NK-92 (cell line): ENCODE data around the gene FBLL1.
"Not testable (repeated sequence)": the region's sequence is repeated elsewhere in the genome, so short reads cannot be mapped to it uniquely, and the experiment has no call there.

Source experiments
- DNase-seq: peaks from one replicate; lab custom pipeline; 2025; ENCODE audit not compliant: unreplicated experiment; lab: John Stamatoyannopoulos, UW

Gene FBLL1

DNA sequence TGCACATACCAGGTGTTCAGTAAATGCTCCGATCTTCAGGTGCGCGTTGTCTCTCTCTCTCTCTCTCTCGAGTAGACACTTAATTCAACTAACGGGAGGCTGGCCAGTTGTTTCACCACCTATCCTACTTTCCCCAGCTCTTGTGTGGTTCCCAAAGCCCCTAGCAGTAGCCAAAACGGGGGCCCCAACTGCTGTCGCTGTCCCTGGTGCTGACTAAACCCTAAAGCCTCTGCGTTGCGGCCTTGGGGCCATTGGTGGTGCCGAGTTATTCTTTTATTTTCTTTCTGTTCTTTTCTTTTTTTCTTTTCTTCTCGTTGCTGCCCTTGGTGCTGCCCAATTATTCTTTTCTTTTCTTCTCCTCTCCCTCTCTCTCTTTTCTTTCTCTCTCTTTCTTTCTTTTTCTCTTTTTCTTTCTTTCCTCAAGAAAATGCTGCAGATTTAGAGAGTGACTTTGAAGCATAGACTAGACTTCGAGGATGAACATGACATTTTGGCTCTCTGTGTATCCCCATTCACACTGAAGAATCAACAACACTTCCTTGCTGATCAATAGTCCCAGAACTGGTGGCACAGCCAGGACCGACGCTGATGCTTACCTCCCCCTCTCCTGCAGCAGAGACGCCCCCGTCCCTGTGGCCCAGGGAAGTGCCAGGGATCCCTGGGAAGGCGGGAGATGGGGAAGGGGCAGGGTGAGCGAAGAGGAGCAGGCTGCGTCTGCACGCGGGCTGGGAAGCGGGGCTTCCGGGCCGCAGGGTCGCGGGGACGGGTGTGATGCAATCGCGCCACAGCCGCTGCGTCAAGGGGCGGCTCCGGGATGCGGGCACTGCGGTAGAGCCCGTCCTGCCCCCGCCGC is at the start of gene FBLL1:
Gene FBLL1, plus strand, starts transcription at position 785 of the 853 bp plus-strand sequence. CDS start 200 bp downstream, outside the sequence.
- no peak for DNase-seq

DNA sequence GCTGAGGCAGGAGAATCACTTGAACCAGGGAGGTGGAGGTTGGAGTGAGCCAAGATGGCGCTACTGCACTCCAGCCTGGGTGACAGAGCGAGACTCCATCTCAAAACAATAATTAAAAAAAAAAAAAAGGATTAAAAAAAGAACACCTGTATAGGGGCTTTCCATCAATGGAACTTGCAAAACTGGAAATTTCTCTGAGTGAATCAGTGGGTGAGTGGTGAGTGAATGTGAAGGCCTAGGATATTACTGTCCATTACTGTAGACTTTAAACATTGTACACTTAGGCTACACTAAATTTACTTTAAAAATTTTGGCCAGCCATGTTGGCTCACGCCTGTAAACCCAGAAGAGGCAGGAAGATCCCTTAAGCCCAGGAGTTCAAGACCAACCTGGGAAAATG is 48.5 kb upstream of the FBLL1 start:
- no peak for DNase-seq

DNA sequence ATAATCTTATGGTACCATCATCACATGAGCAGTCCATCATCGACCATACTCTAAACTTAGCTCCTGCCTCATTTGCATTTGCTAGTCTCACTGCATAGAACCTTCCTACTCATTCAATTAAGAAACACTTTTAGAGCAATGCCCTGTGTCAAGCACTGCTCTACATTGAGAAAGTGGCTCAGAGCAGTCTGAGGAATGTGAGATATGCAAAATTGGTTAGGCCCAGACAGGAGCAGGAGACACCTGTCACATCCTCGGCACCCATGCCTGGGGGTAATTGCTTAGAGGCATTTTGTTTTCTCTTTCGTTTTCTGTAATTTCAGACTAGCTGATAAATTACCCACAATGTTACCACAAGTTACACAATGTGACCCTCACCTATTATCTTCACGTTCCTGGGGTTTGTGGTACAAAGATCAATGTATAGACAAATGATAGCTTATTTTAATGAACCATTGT is 47.7 kb upstream of the FBLL1 start:
- DNase-seq: no peak

DNA sequence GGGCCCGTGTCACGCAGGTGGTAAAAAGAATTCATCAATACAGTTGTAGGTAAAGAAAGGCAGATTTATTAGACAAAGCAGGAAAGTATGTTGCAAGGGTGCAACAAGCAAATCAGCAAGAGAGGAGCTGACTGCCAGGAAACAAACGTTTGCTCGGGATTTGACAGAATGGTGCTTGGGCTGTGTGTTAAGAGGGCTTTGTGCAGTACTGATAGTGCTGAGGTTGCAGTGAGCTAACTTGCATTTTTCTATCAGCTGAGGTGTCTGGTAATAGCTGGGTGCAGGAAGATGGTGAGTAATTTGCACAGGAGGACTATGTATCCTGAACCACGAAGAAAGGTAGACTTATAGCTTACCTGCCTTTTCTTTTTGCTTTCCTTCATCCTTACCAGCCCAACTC is 46.7 kb upstream of the FBLL1 start:
- no peak for DNase-seq

DNA sequence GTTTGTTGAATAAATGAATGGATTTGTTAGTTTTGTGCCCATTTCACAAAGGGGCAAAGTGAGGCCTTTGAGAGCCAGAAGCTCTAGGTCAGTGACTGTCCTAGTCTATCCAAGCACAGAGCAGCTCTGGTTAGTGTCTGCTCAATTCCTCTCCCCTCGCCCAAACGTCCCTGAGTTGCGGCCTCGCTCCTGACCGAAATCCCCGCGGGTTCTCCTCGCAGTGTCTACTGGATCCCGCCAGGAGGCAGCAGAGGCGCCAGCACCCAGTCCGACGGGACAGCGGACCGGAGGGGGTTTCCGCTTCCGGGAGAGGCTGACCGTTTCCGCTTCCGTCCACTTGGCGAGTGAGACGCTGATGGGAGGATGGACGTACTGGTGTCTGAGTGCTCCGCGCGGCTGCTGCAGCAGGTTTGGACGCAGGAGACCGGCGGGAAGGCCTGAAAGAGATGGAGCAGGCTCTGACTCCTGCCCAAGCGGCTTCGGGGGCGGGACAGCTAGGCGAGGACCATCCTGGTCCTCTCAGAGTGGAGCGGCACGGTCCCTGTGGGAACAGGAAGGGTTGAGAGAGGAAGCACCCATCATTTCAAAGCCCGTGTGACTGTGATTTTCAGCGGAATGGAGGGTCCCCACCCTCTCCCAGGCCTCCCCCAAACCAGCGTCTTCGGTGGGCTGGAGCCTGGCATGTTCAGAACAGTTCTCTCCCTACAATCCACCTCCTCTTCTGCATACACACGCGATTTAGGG is 42.8 kb upstream of the FBLL1 start, which contains the start of gene RARS1:
Gene RARS1, plus strand, starts transcription at position 336 of the 744 bp plus-strand sequence. Its CDS starts 28 bp downstream, at position 364.
- peak; percentile 23 for DNase-seq

DNA sequence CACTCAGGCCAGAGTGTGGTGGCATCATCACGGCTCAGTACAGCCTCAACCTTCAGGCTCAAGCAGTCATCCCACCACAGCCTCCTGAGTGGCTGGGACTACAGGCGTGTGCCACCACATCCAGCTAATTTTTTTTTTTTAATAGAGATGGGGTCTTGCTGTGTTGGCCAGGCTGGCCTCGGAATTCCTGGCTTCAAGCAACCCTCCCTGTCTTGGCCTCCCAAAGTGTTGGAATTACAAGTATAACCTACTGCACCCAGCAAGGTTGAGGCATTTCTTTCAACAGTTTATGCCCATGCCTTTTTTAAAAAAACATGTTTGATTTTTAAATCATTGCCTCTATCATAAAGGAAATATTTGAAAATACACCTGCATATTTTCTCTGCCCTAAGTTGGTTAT is 40.0 kb upstream of the FBLL1 start:
- no peak for DNase-seq

DNA sequence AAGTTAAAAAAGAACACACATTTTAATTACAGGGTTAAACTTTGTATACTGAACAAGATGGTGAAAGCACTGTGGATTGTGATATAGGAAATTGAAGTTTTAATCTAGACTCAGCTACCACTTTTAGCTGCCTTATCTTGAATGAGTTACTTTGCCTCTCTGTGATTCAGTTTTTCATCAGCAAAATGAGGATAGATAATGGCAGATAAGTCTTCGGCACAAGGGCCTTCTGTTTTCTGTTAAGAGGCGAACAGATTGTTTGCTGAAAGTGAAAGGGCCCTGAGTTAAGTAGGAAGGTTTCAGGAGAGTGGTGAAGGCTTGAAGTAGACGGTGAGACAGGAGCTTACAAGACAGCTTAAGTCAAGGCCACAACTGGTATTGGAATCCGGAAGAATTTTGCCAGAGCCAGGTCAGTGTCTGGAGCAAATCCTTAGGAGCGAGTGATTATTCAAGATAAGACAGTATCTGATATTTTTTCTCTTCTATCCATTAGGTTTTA is 35.0 kb upstream of the FBLL1 start:
- no peak for DNase-seq

DNA sequence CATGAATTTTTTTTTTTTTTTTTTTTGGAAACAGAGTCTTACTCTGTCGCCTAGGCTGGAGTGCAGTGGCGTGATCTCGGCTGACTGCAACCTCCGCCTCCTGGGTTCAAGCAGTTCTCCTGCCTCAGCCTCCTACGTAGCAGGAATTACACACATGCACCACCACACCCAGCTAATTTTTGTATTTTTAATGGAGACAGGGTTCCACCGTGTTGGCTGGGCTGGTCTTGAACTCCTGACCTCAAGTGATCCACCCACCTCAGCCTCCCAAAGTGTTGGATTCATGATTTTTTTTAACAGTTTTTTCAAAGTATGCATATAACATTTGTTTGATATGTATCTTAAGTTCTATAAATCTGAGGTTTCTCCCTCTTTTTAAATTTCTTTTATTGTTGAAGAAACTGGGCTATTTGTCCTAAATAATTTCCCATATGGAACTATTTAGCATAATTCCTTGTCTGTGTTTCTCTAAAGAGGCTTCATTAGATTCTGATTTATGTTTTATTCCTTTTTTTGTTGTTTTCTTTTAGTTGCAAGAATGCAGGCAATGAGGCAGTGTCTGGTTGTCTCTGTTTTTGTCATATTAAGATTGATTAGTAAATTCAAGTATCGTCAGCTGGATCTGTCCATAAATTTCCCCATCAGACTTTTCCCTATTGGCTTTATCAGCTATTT is 26.4 kb upstream of the FBLL1 start:
- no peak for DNase-seq

DNA sequence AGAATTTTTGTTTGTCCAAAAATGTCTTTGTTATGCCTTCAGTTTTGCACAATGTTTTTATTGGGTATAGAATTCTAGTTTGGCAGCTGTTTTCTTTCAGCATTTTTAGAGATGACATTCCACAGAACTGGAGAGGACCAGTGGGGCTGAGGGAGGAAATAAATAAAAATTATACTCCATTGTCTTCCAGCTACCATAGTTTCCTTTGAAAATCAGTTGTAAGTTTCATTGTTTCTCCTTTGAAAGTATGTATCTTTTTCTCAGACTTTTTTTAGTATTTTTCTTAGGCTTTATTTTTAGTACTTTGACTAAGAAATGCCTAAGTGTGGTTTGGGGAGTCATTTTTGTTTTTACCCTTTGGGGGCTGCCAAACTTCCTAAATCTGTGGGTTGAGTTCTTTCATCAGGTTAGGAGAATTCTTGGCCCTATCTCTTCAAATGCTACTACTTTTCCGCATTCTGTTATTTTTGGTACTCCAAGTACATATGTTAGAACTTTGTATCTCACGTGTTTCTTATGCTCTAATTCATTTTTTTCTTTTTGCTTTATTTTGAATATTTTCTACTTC is 15.2 kb upstream of the FBLL1 start:
- DNase-seq: no peak

DNA sequence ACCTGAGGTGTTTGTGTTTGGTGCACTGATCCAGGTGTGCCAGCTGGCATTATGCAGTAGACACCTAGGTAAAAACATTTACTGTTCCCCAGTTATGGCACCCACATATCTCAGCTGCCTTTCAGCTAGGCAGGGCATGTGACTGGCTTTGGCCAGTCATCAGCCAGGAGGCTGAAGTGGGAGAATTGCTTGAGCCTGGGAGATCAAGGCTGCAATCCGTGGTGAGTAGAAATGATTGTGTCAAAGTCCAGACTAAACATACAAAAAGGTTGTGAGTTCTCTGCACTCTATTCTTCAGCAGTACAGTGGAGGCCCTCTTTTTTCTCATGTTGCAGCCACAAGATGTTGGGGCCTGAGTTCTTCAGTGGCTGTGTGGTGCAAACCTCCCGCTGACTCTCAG is 3.2 kb upstream of the FBLL1 start:
- no peak for DNase-seq

DNA sequence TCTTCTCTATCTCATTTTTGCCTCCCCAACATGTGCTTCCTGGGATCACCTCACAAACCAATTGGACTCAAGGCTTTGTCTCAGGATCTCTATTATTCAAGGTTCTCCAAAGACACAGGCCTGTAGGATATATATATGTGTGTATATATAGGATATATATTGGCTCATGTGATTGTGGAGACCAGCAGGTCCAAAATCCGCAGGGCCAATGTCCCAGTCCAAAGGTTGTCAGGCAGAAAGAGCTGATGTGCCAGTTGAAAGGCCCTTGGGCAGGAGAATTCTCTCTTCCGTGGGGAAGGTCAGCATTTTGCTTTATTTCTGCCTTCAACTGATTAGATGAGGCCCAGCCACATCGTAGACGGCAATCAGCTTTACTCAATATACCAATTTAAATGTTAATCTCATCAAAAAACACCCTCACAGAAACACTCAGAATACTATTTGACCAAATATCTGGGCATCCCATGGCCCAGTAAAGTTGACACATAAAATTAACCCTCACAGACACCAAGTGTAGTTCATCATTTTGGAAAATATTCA is 1.3 kb upstream of the FBLL1 start:
- DNase-seq: no peak

DNA sequence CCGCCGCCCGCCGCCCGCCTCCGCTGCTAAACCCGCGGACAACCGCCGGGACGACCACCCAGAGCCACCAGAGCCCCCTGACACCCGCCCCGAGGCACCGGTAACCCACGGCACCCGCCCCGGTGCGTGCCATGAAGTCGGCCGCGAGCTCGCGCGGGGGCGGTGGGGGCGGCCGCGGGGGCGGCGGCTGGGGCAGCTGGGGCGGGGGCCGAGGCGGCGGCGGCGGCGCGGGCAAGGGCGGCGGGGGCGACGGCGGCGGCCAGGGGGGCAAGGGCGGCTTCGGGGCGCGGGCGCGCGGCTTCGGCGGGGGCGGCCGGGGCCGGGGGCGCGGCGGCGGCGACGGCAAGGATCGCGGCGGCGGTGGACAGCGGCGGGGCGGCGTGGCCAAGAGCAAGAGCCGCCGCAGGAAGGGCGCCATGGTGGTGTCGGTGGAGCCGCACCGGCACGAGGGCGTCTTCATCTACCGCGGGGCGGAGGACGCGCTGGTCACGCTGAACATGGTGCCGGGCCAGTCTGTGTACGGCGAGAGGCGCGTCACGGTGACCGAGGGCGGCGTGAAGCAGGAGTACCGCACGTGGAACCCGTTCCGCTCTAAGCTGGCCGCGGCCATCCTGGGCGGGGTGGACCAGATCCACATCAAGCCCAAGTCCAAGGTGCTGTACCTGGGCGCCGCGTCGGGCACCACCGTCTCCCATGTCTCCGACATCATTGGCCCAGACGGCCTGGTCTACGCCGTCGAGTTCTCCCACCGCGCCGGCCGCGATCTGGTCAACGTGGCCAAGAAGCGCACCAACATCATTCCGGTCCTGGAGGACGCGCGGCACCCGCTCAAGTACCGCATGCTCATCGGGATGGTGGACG is 499 bp downstream of the FBLL1 start:
- no peak for DNase-seq

DNA sequence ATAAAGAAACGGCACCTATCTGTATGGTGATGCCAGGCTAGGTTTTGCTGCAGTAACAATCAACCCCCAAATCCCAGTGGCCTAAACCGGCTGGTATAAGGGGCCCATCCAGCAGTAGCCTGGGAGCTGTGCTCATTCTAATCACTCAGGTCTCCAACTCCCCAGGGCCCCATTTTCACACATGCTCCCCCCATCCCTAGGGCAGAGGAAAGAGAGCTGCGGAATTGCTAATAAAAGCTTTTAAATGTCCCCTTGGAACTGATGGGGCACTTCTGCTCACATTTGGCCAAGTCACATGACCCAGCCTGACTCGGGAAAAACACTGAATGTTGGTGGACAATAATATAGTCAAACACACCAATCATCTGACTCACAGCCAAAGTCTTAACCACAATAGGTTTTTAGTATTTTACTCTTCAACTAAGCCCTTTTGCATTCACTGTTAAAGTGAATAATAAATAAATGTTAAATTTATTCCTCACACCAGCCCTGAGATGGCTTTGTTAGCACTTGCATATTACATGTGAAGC is 1.6 kb downstream of the FBLL1 start:
- DNase-seq: no peak

DNA sequence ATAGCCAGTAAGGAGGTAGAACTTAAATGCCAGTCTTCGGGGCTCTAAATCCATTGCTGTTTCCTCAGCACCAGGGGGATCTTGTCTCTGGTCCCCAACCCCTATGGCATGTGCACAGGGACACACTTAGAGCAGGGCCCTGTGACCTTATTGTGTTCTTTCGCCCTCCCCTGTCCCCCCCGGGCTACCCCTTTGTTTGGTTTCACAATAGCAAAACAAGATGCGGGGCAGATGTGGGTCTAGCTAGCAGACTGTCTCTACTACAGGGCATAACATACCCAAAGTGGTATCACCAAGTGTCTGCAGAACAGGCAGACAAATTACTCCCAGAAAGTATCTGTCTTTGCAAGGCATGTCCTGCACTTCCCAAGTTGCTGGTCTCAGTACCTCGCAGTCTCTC is 2.1 kb downstream of the FBLL1 start:
- no peak for DNase-seq

DNA sequence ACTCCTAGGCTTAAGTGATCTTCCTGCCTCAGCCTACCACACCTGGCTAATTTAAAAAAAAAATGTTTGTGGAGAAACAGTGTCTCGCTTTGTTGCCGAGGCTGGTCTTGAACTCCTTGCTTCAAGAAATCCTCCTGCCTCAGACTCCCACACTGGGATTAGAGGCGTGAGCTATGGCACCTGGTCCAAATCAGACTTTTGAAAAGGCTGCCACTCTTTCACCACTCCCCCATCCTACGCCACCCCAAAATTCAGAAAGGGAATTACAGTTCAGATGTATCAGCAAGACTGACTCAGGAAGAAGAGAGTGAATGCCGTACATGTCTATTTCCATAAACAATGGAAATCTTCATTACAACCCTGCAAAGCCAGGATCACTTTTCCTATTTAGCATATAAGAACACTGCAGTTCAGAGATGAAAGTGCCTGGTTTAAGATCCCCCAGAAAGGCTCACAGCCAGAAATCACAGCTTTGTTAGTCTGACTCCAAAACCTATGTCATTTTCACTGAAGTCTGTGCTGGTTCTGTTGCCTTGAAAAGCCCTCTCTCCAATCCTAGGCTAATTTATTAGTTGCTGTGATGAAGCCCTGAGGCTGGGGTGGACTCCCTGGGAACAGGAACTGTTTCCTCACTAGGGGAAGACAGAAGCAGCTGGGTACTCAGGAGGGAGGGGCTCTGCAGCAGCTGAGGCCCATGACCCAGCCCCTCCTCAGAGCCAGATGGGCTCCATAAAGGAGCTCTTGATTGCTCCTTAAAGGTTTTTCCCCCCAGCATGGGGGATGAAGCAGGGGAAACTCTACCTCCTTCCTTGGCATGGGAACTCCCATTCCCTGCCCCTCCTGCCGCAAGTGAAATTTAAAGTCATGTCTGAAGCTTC is 3.1 kb downstream of the FBLL1 start:
- no peak for DNase-seq

DNA sequence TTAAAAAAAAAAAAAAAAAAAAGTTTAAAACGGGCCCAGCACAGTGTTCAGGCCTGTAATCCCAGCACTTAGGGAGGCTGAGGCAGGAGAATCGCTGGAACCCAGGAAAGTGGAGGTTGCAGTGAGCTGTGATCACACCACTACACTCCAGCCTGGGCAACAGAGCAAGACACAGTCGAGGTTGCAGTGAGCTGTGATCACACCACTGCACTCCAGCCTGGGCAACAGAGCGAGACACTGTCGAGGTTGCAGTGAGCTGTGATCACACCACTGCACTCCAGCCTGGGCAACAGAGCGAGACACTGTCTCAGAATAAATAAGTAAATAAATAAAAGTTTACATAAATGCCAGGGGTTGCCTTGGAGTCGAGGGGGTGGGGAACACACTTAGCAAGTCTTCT is 5.2 kb downstream of the FBLL1 start:
- not testable (repeated sequence) for DNase-seq

DNA sequence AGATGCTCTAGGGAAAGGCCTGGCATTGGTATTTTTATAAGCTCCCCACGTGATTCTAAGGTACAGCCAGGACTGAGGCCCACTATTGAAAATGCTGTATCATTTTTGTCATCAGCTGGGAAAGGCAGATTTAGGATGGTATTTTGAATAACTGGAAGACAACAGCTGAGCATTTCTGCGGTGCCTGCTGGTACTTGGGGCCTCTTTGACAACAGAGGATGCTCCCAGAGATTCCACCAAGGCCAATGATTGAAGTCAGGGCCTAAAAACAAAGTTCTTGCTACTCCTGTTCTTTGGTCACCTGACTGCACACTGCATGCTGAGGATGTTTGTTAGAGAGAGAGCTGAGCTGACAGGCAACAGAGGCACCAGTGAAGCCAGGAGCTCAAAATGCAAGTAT is 8.1 kb downstream of the FBLL1 start:
- no peak for DNase-seq

DNA sequence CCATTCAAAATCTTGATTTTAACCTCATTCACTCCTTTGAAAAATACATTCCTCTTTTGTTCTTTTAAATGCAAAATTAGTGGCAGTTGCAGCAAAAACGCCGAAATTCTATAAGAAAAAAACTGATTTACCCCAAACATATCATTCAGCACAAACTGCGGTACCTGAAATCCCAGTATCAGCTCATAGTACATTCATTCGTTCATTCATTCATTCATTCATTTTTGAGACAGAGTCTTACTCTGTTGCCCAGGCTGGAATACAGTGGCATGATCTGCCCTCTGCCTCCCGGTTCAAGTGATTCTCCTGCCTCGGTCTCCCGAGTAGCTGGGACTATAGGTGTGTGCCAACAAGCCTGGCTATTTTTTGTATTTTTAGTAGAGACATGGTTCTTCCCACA is 20.4 kb downstream of the FBLL1 start:
- no peak for DNase-seq

DNA sequence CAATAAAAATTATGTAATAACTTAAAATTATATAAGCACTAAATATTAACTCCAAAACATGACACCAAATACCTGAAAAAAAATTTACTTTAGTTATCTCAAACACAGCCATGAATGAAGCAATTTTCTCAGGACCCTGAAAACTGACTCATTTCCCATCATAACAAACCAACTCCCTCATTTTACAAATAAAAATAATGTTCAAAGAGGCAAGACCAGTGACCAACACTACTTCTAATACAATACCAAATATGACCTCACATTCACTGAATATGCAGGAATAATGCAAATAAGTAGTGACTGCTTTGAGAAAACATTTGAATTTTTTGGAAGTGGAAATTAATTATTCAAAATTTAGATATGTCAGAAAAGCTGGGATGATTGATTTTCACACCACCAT is 21.6 kb downstream of the FBLL1 start:
- DNase-seq: no peak
